Gastroesophageal sphincter (tissue), 3 donors: Measurements from ENCODE around the gene DDC.

Source experiments
- CTCF ChIP-seq, 4 experiments: fragments of 200-600 bp in 2 of 4; fragments of 450-650 bp in 2 of 4; sonication (generic) in 1 of 4; IDR thresholded peaks; one replicate each; pipeline ENCODE4 v1.5.1; 2017 to 2019; ENCODE audit warnings: antibody characterized with exemption in 4 of 4, mild to moderate bottlenecking in 2 of 4, moderate library complexity in 2 of 4
- EP300 ChIP-seq: sonication (generic); formaldehyde crosslinking; IDR thresholded peaks from one replicate; pipeline ENCODE4 v1.6.1; 2017; ENCODE audit warnings: antibody characterized with exemption, mild to moderate bottlenecking
- POLR2A ChIP-seq, 2 donors: fragments of 450-650 bp; IDR thresholded peaks; one replicate each; pipeline ENCODE4 v1.6.1; 2017; ENCODE audit warnings: antibody characterized with exemption in 2 of 2, mild to moderate bottlenecking in 2 of 2, moderate library complexity in 1 of 2

DNA sequence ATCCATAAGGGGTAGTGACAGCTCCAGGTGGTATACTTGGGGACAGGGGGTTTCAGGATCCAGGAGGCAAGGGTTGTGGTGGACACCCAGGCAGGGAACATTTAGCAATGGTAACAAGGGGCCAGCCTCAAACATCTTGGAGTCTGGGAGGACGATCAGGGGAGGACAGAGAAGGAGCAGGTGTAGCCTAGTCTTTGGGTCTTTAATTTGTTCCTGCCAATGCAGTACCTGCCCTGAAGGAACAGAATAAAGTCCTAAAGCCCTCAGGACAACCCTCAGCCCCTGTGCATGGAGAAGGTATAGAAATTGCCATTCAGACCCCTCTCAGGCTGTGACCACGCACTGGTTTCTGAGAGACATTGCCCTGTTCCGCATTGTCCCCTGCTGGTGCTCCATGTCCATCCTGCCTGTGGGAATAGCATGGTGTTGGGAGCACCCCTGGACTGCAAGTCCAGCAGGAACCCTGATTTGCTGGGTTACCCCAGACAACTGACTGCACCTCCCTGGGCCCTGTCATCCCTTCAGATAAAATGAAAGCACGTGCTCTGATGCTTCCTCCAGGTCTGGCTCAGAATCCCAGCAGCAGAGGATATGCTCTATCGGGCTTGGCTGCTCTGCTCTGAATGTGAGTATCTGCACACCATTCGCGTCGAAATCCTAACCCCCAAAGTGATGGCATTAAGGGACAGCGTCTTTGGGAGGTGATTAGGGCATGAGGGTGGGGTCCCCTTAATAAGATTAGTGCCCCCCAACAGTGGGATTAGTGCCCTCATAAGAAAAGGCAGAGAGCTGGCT is 24.2 kb downstream of the DDC start:
- TF ChIP-seq POLR2A (IDR thresholded peaks at IDR 0.05), result no peak
- TF ChIP-seq CTCF (IDR thresholded peaks at IDR 0.05), result no peak
- TF ChIP-seq EP300, result no peak
